GM12878 (cell line): ENCODE measurements around the gene SHCBP1L. TPM values are rescaled to one million over a fixed set of nuclear protein-coding genes. Genes with fewer than 3 reads are reported as not detected.

Experiments used
- ATAC-seq: fragments of 200-7000 bp; cut with Tn5 transposase; 3 replicates; pipeline ENCODE4 v1.9.1; 2020; ENCODE audit warnings: mild to moderate bottlenecking, moderate library complexity
- BruUV-seq: library from RNA; stranded (reverse); fragments of 400-500 nt; replicated peaks from 2 replicates; lab custom pipeline; 2021; lab: Mats Ljungman, UMichigan
- CTCF ChIA-PET: fragments of 300-600 bp; sonication (Branson Sonifier 250); formaldehyde crosslinking; extraction: SDS; loops from one replicate; lab custom pipeline; 2021; ENCODE audit warnings: inconsistent platforms; lab: Yijun Ruan, JAX
- POLR2A ChIA-PET: fragments of 350-600 bp; formaldehyde crosslinking; extraction: SDS; loops from one replicate; lab custom pipeline; 2021; ENCODE audit warnings: inconsistent platforms; lab: Charles Lee
- RAD21 ChIA-PET: fragments of 300-600 bp; sonication (Branson Sonifier 250); formaldehyde crosslinking; loops from one replicate; lab custom pipeline; 2023; ENCODE audit warnings: antibody characterized with exemption; ENCODE audit not compliant: unreplicated experiment; lab: Charles Lee
- SMC1A ChIA-PET: fragments of 300-600 bp; sonication (Branson Sonifier 250); formaldehyde crosslinking; loops from one replicate; lab custom pipeline; 2023; ENCODE audit not compliant: unreplicated experiment, uncharacterized antibody; lab: Charles Lee
- DNase-seq: peaks from one replicate; pipeline ENCODE4 v3.0.0-alpha.2; 2011; ENCODE audit warnings: low read depth, low spot score
- FAIRE-seq: peaks from 3 replicates; lab custom pipeline; 2011; peaks lifted over from hg19 to GRCh38; lab: Jason Lieb, UNC
- H2AFZ ChIP-seq: 2 replicates; pipeline ENCODE4 v1.6.0; 2011; ENCODE audit warnings: low read depth, low read length, control low read depth; ENCODE audit not compliant: control insufficient read depth
- H3K27ac ChIP-seq: 2 replicates; pipeline ENCODE4 v1.5.1; 2011; ENCODE audit warnings: control low read depth; ENCODE audit not compliant: control insufficient read depth, insufficient read depth
- H3K27me3 ChIP-seq, 2 experiments: replicated peaks in 1 of 2; 2 replicates each; pipeline versions ENCODE4 v1.6.0 to v1.6.1; 2011; ENCODE audit warnings: low read length in 1 of 2; ENCODE audit not compliant: control insufficient read depth in 2 of 2, insufficient read depth in 2 of 2
- H3K36me3 ChIP-seq, 2 experiments: 2 replicates each; pipeline ENCODE4 v1.5.1; 2011; ENCODE audit warnings: low read length in 1 of 2; ENCODE audit not compliant: control insufficient read depth in 2 of 2, insufficient read depth in 2 of 2
- H3K4me1 ChIP-seq: 2 replicates; pipeline ENCODE4 v1.6.1; 2011; ENCODE audit warnings: mild to moderate bottlenecking, low read length, moderate library complexity, mixed read lengths; ENCODE audit not compliant: control insufficient read depth, insufficient read depth
- H3K4me2 ChIP-seq: 2 replicates; pipeline ENCODE4 v1.6.0; 2011; ENCODE audit warnings: control low read depth; ENCODE audit not compliant: control insufficient read depth, insufficient read depth
- H3K4me3 ChIP-seq: fragments of 200-600 bp; sonication (generic); 2 replicates; pipeline ENCODE4 v1.5.1; 2016
- H3K79me2 ChIP-seq: 2 replicates; pipeline ENCODE4 v1.6.0; 2011; ENCODE audit warnings: low read length; ENCODE audit not compliant: control insufficient read depth, insufficient read depth
- H3K9ac ChIP-seq: 2 replicates; pipeline ENCODE4 v1.8.0; 2011; ENCODE audit warnings: low read length, control low read depth, mixed read lengths; ENCODE audit not compliant: control insufficient read depth, insufficient read depth
- H3K9me3 ChIP-seq: replicated peaks from 3 replicates; pipeline ENCODE4 v1.5.1; 2011; ENCODE audit warnings: mild to moderate bottlenecking, low read length; ENCODE audit not compliant: control insufficient read depth, insufficient read depth
- H4K20me1 ChIP-seq: 2 replicates; pipeline ENCODE4 v1.6.0; 2011; ENCODE audit not compliant: control insufficient read depth, insufficient read depth
- GATAD2B ChIP-seq: fragments of 450-650 bp; conservative IDR thresholded peaks from 2 replicates; pipeline ENCODE4 v1.6.1; 2017; ENCODE audit warnings: low read depth, mild to moderate bottlenecking, moderate library complexity
- HCFC1 ChIP-seq: fragments of 150-350 bp; IDR thresholded peaks from 2 replicates; pipeline ENCODE4 v1.6.1; 2014; ENCODE audit warnings: low read length
- IRF3 ChIP-seq: fragments of 450-650 bp; IDR thresholded peaks from 2 replicates; pipeline ENCODE4 v1.6.1; 2014; ENCODE audit warnings: mild to moderate bottlenecking
- IRF4 ChIP-seq: IDR thresholded peaks from 2 replicates; pipeline ENCODE4 v1.6.1; 2011; ENCODE audit warnings: low read depth, low read length
- KLF5 ChIP-seq: fragments of 450-650 bp; IDR thresholded peaks from 2 replicates; pipeline ENCODE4 v1.6.1; 2014; ENCODE audit warnings: mild to moderate bottlenecking; ENCODE audit not compliant: partially characterized antibody
- PAX5 ChIP-seq: IDR thresholded peaks from 2 replicates; pipeline ENCODE4 v1.6.1; 2011; ENCODE audit warnings: low read depth, low read length, borderline replicate concordance
- POLR2AphosphoS5 ChIP-seq: IDR thresholded peaks from 2 replicates; pipeline ENCODE4 v1.6.1; 2011; ENCODE audit warnings: mild to moderate bottlenecking, low read length, inconsistent platforms
- POU2F2 ChIP-seq: IDR thresholded peaks from 3 replicates; pipeline ENCODE4 v1.6.1; 2011; ENCODE audit warnings: low read depth, mild to moderate bottlenecking, low read length, borderline replicate concordance
- PRDM15 ChIP-seq: fragments of 450-650 bp; formaldehyde crosslinking; IDR thresholded peaks from 2 replicates; pipeline ENCODE4 v1.4.0; 2020; ENCODE audit warnings: mild to moderate bottlenecking, moderate library complexity
- STAT1 ChIP-seq: fragments of 450-650 bp; conservative IDR thresholded peaks from 2 replicates; pipeline ENCODE4 v1.6.1; 2014; ENCODE audit warnings: antibody characterized with exemption, mild to moderate bottlenecking
- USF1 ChIP-seq: IDR thresholded peaks from 2 replicates; pipeline ENCODE4 v1.6.1; 2011; ENCODE audit warnings: borderline replicate concordance, low read depth, mild to moderate bottlenecking, moderate library complexity, mixed read lengths, low read length; ENCODE audit not compliant: insufficient read depth; ENCODE audit errors: extremely low read length
- WGBS: methylation state at CpG from one replicate; pipeline ENCODE4 v1.1.6; 2016; ENCODE audit warnings: low lambda C conversion rate; ENCODE audit not compliant: insufficient replicate concordance, insufficient coverage; ENCODE audit errors: missing lambda C conversion rate; 5-methylcytosine and 5-hydroxymethylcytosine counted together
- in situ Hi-C: fragments of 300-500 bp; cut with MboI; formaldehyde crosslinking; loops from 9 replicates; pipeline ENCODE4 v1.14.3; 2018; ENCODE audit warnings: mixed read lengths
- intact Hi-C: fragments of 100-400 bp; cut with micrococcal nuclease; formaldehyde crosslinking; loops from one replicate; pipeline ENCODE4 v1.14.2; 2022; ENCODE audit not compliant: unreplicated experiment
- polyA plus RNA-seq, 11 experiments: library from polyadenylated mRNA; depleted of rRNA in 4 of 11; unstranded in 6 of 11; stranded (reverse) in 5 of 11; fragments of >200 nt; fragmentation: Nextera tagmentation in 4 of 11; fragmentation: Illumina TruSeq in 1 of 11; extraction: Ambion mirVana in 4 of 11; extraction: Trizol in 1 of 11; gene quantifications; 1 replicate in 1 of 11; 2 replicates in 10 of 11; pipeline versions ENCODE4 v1.2.1 to v1.2.3, GENCODE V29; 2011 to 2016; ENCODE audit warnings: inconsistent platforms in 2 of 11, missing spikeins in 2 of 11, low read depth in 1 of 11
- total RNA-seq, 4 experiments: library from RNA; depleted of rRNA in 3 of 4; stranded (reverse); fragments of >200 nt in 3 of 4; fragmentation: Illumina TruSeq in 1 of 4; extraction: Trizol in 1 of 4; gene quantifications; 2 replicates each; pipeline versions ENCODE4 v1.2.1 to v1.2.3, GENCODE V29; 2013 to 2021

SHCBP1L gene
- total and polyA plus RNA-seq, 10 of the 15 experiments (the other 5 are each of a cell fraction or from before 2014, with no cell fraction given) = not detected

- no peaks in the 10 kb centered on the region for H4K20me1 ChIP-seq
- no peaks in the 10 kb centered on the region for H3K79me2 ChIP-seq
- H3K4me1 ChIP-seq = no peaks in the 10 kb centered on the region
- H3K4me2 ChIP-seq = no peak overlapping the region
- FAIRE-seq (no peak), ATAC-seq (no peak), DNase-seq (no peak)
- in situ Hi-C loops = no loop called here
- intact Hi-C loops = loop anchor here (2.0 kb wide), 1 partner anchor 17 kb away; no protein-coding TSS in a partner anchor
- no peaks in the 10 kb centered on the region for H3K27me3 ChIP-seq
- RAD21 ChIA-PET = no interaction called here
- no TSS peak for BruUV-seq
- SMC1A ChIA-PET = no interaction called here
- CTCF ChIA-PET = interaction anchor here (0.6 kb wide), 1 partner anchor 1995 kb away, joined by 3 read pairs; no protein-coding TSS in a partner anchor
- POLR2A ChIA-PET = no interaction called here
- no peak overlapping the region for H3K27ac ChIP-seq
- H2AFZ ChIP-seq = no peak overlapping the region
- no peaks in the 10 kb centered on the region for H3K9me3 ChIP-seq
- peaks cover 6 to 45% of the 10 kb centered on the region in 2 experiments for H3K36me3 ChIP-seq
- WGBS = 100% methylated on average over 5 of the region's 5 CpGs
- no peak overlapping the region for H3K4me3 ChIP-seq
- TF ChIP-seq POLR2AphosphoS5 (peak; percentile 57; the same call in 1 of the 2 replicates), STAT1 (no peak)
- no peak overlapping the region for H3K9ac ChIP-seq
Observed at GRCh38 chr1:182863940-182864339, 89.0 kb downstream of the SHCBP1L start.

GRCh38 chr1:182862827-182863226 is 90.1 kb downstream of the SHCBP1L start:
- FAIRE-seq = no peak
- intact Hi-C loops (loop anchor here (2.0 kb wide), 1 partner anchor 18 kb away; no protein-coding TSS in a partner anchor), in situ Hi-C loops (no loop called here)
- WGBS = 100% methylated on average over 1 of the region's 1 CpG
- no peak; the same call in 2 of the 3 replicates for ATAC-seq
- no peaks in the 10 kb centered on the region for H3K4me1 ChIP-seq
- ChIA-PET SMC1A (interaction anchor here (1.1 kb wide), 1 partner anchor 16 kb away, joined by 3 read pairs; no protein-coding TSS in a partner anchor), CTCF (no interaction called here), POLR2A (no interaction called here), RAD21 (no interaction called here)
- DNase-seq = no peak
- H3K9ac ChIP-seq = no peak overlapping the region
- H3K9me3 ChIP-seq = no peaks in the 10 kb centered on the region
- no peaks in the 10 kb centered on the region for H3K27me3 ChIP-seq
- H3K36me3 ChIP-seq = peaks cover 5 to 49% of the 10 kb centered on the region in 2 experiments
- no peak overlapping the region for H2AFZ ChIP-seq
- H3K27ac ChIP-seq = no peak overlapping the region
- H3K4me2 ChIP-seq = no peak overlapping the region
- H3K4me3 ChIP-seq = no peak overlapping the region
- H3K79me2 ChIP-seq = no peaks in the 10 kb centered on the region
- no peak for TF ChIP-seq KLF5
- TF ChIP-seq IRF3 = no peak
- TF ChIP-seq POU2F2 = no peak
- TF ChIP-seq GATAD2B = no peak
- TF ChIP-seq PAX5 = no peak
- TF ChIP-seq HCFC1 = no peak
- no peak for TF ChIP-seq POLR2AphosphoS5
- no peak for TF ChIP-seq USF1
- no peak for TF ChIP-seq IRF4
- TF ChIP-seq PRDM15 = no peak
- no peaks in the 10 kb centered on the region for H4K20me1 ChIP-seq
- BruUV-seq = TSS peak; percentile 3
